GM23248 (cell line): ENCODE measurements around the gene ACSS1. TPM values are rescaled to one million over a fixed set of nuclear protein-coding genes. Genes with fewer than 3 reads are reported as not detected.

ENCODE experiments used
- DNase-seq: peaks from one replicate; pipeline ENCODE4 v3.0.0-alpha.2; 2015
- H2AFZ ChIP-seq: fragments of 200-600 bp; sonication (generic); 2 replicates; pipeline ENCODE4 v1.6.1; 2016; ENCODE audit warnings: antibody characterized with exemption
- H3F3A ChIP-seq: fragments of 200-600 bp; sonication (generic); 2 replicates; pipeline ENCODE4 v1.6.1; 2016; ENCODE audit warnings: mild to moderate bottlenecking, antibody characterized with exemption, mixed run types; ENCODE audit not compliant: insufficient read depth
- H3K27ac ChIP-seq: fragments of 200-600 bp; sonication (generic); 2 replicates; pipeline ENCODE4 v1.5.1; 2016; ENCODE audit warnings: mild to moderate bottlenecking
- H3K27me3 ChIP-seq: fragments of 200-600 bp; sonication (generic); replicated peaks from 2 replicates; pipeline ENCODE4 v1.6.1; 2016; ENCODE audit warnings: mild to moderate bottlenecking; ENCODE audit not compliant: insufficient read depth
- H3K36me3 ChIP-seq: fragments of 200-600 bp; sonication (generic); 2 replicates; pipeline ENCODE4 v1.6.1; 2016; ENCODE audit warnings: low read depth, mild to moderate bottlenecking
- H3K4me1 ChIP-seq: fragments of 200-600 bp; sonication (generic); 2 replicates; pipeline ENCODE4 v1.6.1; 2016; ENCODE audit warnings: mild to moderate bottlenecking; ENCODE audit not compliant: insufficient read depth
- H3K4me2 ChIP-seq: fragments of 200-600 bp; sonication (generic); one replicate; pipeline ENCODE4 v1.6.1; 2016; ENCODE audit warnings: mild to moderate bottlenecking; ENCODE audit not compliant: unreplicated experiment
- H3K4me3 ChIP-seq: fragments of 200-600 bp; sonication (generic); 2 replicates; pipeline ENCODE4 v1.5.1; 2016; ENCODE audit warnings: mild to moderate bottlenecking
- H3K79me2 ChIP-seq: fragments of 200-600 bp; sonication (generic); 2 replicates; pipeline ENCODE4 v1.6.1; 2016; ENCODE audit warnings: mild to moderate bottlenecking; ENCODE audit not compliant: insufficient read depth
- H3K9ac ChIP-seq: fragments of 200-600 bp; sonication (generic); 2 replicates; pipeline ENCODE4 v1.6.1; 2016; ENCODE audit warnings: mild to moderate bottlenecking
- H3K9me2 ChIP-seq: fragments of 200-600 bp; sonication (generic); 2 replicates; pipeline ENCODE4 v1.6.1; 2016; ENCODE audit warnings: mixed run types, mild to moderate bottlenecking, moderate library complexity; ENCODE audit not compliant: insufficient read depth
- H3K9me3 ChIP-seq: fragments of 200-600 bp; sonication (generic); one replicate; pipeline ENCODE4 v1.6.1; 2017; ENCODE audit warnings: low read depth
- H4K20me1 ChIP-seq: fragments of 200-600 bp; sonication (generic); 2 replicates; pipeline ENCODE4 v1.6.0; 2016; ENCODE audit not compliant: insufficient read depth
- EZH2 ChIP-seq: fragments of 200-600 bp; sonication (generic); IDR thresholded peaks from 2 replicates; pipeline ENCODE4 v1.6.1; 2018; ENCODE audit warnings: antibody characterized with exemption, mild to moderate bottlenecking; ENCODE audit not compliant: insufficient read depth, poor library complexity, severe bottlenecking
- EZH2phosphoT487 ChIP-seq: fragments of 200-600 bp; sonication (generic); IDR thresholded peaks from 2 replicates; pipeline ENCODE4 v1.6.1; 2018; ENCODE audit warnings: antibody characterized with exemption, moderate library complexity, mild to moderate bottlenecking, low read depth; ENCODE audit not compliant: insufficient read depth
- WGBS, 2 experiments: methylation state at CpG; one replicate each; pipeline ENCODE4 v1.1.6; 2015 to 2017; ENCODE audit warnings: low lambda C conversion rate in 2 of 2, low coverage in 1 of 2; ENCODE audit errors: missing lambda C conversion rate in 2 of 2; 5-methylcytosine and 5-hydroxymethylcytosine counted together
- in situ Hi-C: fragments of 300-500 bp; cut with MboI; formaldehyde crosslinking; loops from 2 replicates; pipeline ENCODE4 v1.15.0; 2020
- polyA plus RNA-seq: library from polyadenylated mRNA; unstranded; fragments of >200 nt; fragmentation: Nextera tagmentation; extraction: Ambion mirVana; gene quantifications from 2 replicates; pipeline ENCODE4 v1.2.1, GENCODE V29; 2016
- total RNA-seq: library from RNA; depleted of rRNA; stranded (reverse); fragments of >200 nt; shearing (Covaris generic); gene quantifications from 2 replicates; pipeline ENCODE4 v1.2.3, GENCODE V29; 2014

ACSS1 gene
- total and polyA plus RNA-seq, 2 experiments from 2014 or later: 0.94 to 1.1 TPM

GRCh38 chr20:25047766-25048165 lies 10.2 kb downstream of the ACSS1 start:
- no peaks in the 10 kb centered on the region for H3K27me3 ChIP-seq

GRCh38 chr20:25046736-25047666 lies 10.9 kb downstream of the ACSS1 start:
- no peaks in the 10 kb centered on the region for H4K20me1 ChIP-seq
- H3K79me2 ChIP-seq: no peaks in the 10 kb centered on the region
- no peak overlapping the region for H2AFZ ChIP-seq
- no peak for DNase-seq
- no peaks in the 10 kb centered on the region for H3K9me2 ChIP-seq
- H3K36me3 ChIP-seq: no peaks in the 10 kb centered on the region
- no peak overlapping the region for H3K27ac ChIP-seq
- H3K9me3 ChIP-seq: no peaks in the 10 kb centered on the region
- no peak overlapping the region for H3K9ac ChIP-seq
- no peak overlapping the region for H3K4me2 ChIP-seq
- H3K4me3 ChIP-seq: no peak overlapping the region
- H3F3A ChIP-seq: no peaks in the 10 kb centered on the region
- no peaks in the 10 kb centered on the region for H3K27me3 ChIP-seq
- 64 to 71% methylated on average over 17 to 21 of the region's 21 CpGs for WGBS, 2 experiments
- peaks cover 3% of the 10 kb centered on the region for H3K4me1 ChIP-seq
- in situ Hi-C loops: no loop called here
- TF ChIP-seq EZH2 (no peak), EZH2phosphoT487 (no peak)

More at GRCh38 chr20:25047766-25048165, 10.2 kb downstream of the ACSS1 start:
- no peak for TF ChIP-seq EZH2phosphoT487
- TF ChIP-seq EZH2: no peak
- in situ Hi-C loops: no loop called here
- WGBS, 2 experiments: 81 to 86% methylated on average over 13 of the region's 13 CpGs
- Histone ChIP-seq H3K36me3 (no peaks in the 10 kb centered on the region), H2AFZ (no peak overlapping the region), H3K4me1 (peaks cover 9% of the 10 kb centered on the region), H3F3A (0 out of 2 replicates have a peak, but pooled peaks cover 4% of the 10 kb centered on the region), H3K9ac (no peak overlapping the region), H4K20me1 (no peaks in the 10 kb centered on the region), H3K27ac (no peak overlapping the region), H3K79me2 (no peaks in the 10 kb centered on the region), H3K4me2 (no peak overlapping the region), H3K9me2 (no peaks in the 10 kb centered on the region), H3K9me3 (no peaks in the 10 kb centered on the region), H3K4me3 (no peak overlapping the region)
- DNase-seq: no peak

DNA sequence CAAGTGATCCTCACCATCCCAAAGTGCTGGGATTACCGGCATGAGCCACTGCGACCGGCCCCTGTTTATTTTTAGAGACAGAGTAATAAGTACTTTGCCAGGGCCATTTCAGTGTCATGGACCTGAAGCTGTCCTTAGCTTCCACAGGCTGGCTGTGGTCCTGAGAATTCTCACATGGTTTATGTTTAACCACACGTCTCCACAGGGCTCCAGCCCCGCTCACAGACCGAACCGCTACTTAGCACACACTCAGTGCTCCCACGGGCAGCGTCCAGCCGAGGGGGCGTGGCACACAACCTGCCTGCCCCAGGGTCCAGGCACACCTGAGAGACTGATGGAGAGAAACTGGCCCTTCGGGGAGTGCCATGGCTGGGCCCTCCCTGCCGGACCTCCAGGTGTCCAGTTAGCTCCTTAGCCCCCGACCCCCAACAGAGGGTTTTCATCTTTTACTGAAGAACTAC lies 11.7 kb downstream of the ACSS1 start:
- in situ Hi-C loops: no loop called here

DNA sequence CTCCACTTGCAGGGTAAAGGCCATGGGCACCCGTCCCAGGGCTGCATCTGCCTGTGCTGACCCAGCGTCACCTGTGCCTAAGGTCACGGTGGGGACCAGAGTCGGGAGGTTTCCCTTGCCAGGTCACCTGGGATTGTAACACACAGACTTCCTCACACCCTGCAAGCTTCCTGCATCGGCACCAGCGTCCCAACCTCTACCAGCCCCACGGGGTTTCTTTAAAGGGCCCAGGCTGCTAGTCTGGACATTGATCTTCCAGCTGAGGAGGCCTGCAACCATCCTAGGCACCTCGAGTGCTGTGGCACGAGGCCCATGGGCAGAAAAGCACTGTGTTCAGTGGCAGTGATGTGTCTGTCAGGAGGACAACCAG lies 12.6 kb downstream of the ACSS1 start:
- in situ Hi-C loops: no loop called here
- no peak overlapping the region for H3K4me3 ChIP-seq
- TF ChIP-seq EZH2 (no peak), EZH2phosphoT487 (no peak)
- no peak for DNase-seq
- H3K79me2 ChIP-seq: no peaks in the 10 kb centered on the region
- H3K27me3 ChIP-seq: no peaks in the 10 kb centered on the region
- peaks cover 5% of the 10 kb centered on the region; the same call in 1 of the 2 replicates for H3K4me1 ChIP-seq
- no peaks in the 10 kb centered on the region for H3K9me3 ChIP-seq
- peaks cover 3% of the 10 kb centered on the region; the same call in 1 of the 2 replicates for H3F3A ChIP-seq
- no peaks in the 10 kb centered on the region for H3K9me2 ChIP-seq
- no peak overlapping the region for H2AFZ ChIP-seq
- H3K9ac ChIP-seq: no peak overlapping the region
- H3K36me3 ChIP-seq: no peaks in the 10 kb centered on the region
- no peaks in the 10 kb centered on the region for H4K20me1 ChIP-seq
- H3K4me2 ChIP-seq: no peak overlapping the region
- 74 to 77% methylated on average over 9 of the region's 9 CpGs for WGBS, 2 experiments
- H3K27ac ChIP-seq: no peak overlapping the region

More for the DNA sequence above, 11.7 kb downstream of the ACSS1 start:
- Histone ChIP-seq H3F3A (no peaks in the 10 kb centered on the region), H3K4me2 (no peak overlapping the region), H4K20me1 (no peaks in the 10 kb centered on the region), H3K27me3 (no peaks in the 10 kb centered on the region), H3K9me3 (no peaks in the 10 kb centered on the region), H2AFZ (no peak overlapping the region), H3K9ac (no peak overlapping the region), H3K4me1 (no peaks in the 10 kb centered on the region), H3K36me3 (no peaks in the 10 kb centered on the region), H3K9me2 (no peaks in the 10 kb centered on the region), H3K27ac (no peak overlapping the region), H3K79me2 (no peaks in the 10 kb centered on the region), H3K4me3 (no peak overlapping the region)
- no peak for DNase-seq
- 72% methylated on average over 14 of the region's 14 CpGs for WGBS, 2 experiments
- TF ChIP-seq EZH2 (no peak), EZH2phosphoT487 (no peak)
